Left ventricle myocardium inferior (tissue), 1 donor: ENCODE results near the gene UIMC1. TPM values are rescaled to one million over a fixed set of nuclear protein-coding genes. Genes with fewer than 3 reads are reported as not detected.

Source experiments
- DNase-seq: peaks from one replicate; pipeline ENCODE4 v3.0.0-alpha.2; 2020
- H3K27ac ChIP-seq: fragments of 200-600 bp; replicated peaks from 2 replicates; pipeline ENCODE4 v1.8.0; 2021
- H3K27me3 ChIP-seq: fragments of 200-600 bp; 2 replicates; pipeline ENCODE4 v1.8.0; 2021; ENCODE audit warnings: low read depth
- H3K36me3 ChIP-seq: fragments of 200-600 bp; 2 replicates; pipeline ENCODE4 v1.8.0; 2021
- H3K4me1 ChIP-seq: fragments of 200-600 bp; 2 replicates; pipeline ENCODE4 v1.8.0; 2021
- H3K4me3 ChIP-seq: fragments of 200-600 bp; 2 replicates; pipeline ENCODE4 v1.8.0; 2021; ENCODE audit warnings: mild to moderate bottlenecking, moderate library complexity
- H3K9me3 ChIP-seq: fragments of 200-600 bp; replicated peaks from 2 replicates; pipeline ENCODE4 v1.8.0; 2021
- intact Hi-C: fragments of 100-400 bp; cut with micrococcal nuclease; formaldehyde crosslinking; loops from one replicate; pipeline ENCODE4 v1.11.0; 2022
- total RNA-seq: library from RNA; stranded (reverse); fragmentation: NEBNext Ultra II Directional; extraction: Animal tissue kit (Norgen Biotek cat#: 25700); gene quantifications from one replicate; pipeline ENCODE4 v1.2.1, GENCODE V29; 2021
- TF ChIP-seq, protein P1 (sequence below): fragments of 200-600 bp; IDR thresholded peaks from 2 replicates; pipeline ENCODE4 v1.8.0; 2021; ENCODE audit warnings: antibody characterized with exemption, mild to moderate bottlenecking, borderline replicate concordance
- donor health status: DM: no; HTN: yes; CAD: no; lungs with severe emphysema.

The UIMC1 gene
- total RNA-seq, 1 donor from 2014 or later: 30.7 TPM

GRCh38 chr5:176915906-176916305 is 90.7 kb downstream of the UIMC1 start:
- TF ChIP-seq, protein P1, sequence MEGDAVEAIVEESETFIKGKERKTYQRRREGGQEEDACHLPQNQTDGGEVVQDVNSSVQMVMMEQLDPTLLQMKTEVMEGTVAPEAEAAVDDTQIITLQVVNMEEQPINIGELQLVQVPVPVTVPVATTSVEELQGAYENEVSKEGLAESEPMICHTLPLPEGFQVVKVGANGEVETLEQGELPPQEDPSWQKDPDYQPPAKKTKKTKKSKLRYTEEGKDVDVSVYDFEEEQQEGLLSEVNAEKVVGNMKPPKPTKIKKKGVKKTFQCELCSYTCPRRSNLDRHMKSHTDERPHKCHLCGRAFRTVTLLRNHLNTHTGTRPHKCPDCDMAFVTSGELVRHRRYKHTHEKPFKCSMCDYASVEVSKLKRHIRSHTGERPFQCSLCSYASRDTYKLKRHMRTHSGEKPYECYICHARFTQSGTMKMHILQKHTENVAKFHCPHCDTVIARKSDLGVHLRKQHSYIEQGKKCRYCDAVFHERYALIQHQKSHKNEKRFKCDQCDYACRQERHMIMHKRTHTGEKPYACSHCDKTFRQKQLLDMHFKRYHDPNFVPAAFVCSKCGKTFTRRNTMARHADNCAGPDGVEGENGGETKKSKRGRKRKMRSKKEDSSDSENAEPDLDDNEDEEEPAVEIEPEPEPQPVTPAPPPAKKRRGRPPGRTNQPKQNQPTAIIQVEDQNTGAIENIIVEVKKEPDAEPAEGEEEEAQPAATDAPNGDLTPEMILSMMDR: no peak
- H3K4me3 ChIP-seq: no peak overlapping the region
- peaks cover 23% of the 10 kb centered on the region for H3K36me3 ChIP-seq
- intact Hi-C loops: no loop called here
- H3K27me3 ChIP-seq: no peaks in the 10 kb centered on the region
- no peak overlapping the region for H3K27ac ChIP-seq
- H3K9me3 ChIP-seq: no peaks in the 10 kb centered on the region
- no peak for DNase-seq
- H3K4me1 ChIP-seq: no peaks in the 10 kb centered on the region

- H3K4me1 ChIP-seq: no peaks in the 10 kb centered on the region
- peaks cover 37% of the 10 kb centered on the region for H3K36me3 ChIP-seq
- no peak overlapping the region for H3K4me3 ChIP-seq
- no peaks in the 10 kb centered on the region for H3K9me3 ChIP-seq
- H3K27me3 ChIP-seq: no peaks in the 10 kb centered on the region
- intact Hi-C loops: no loop called here
- H3K27ac ChIP-seq: no peak overlapping the region
- TF ChIP-seq, protein P1: no peak
- no peak for DNase-seq
These were observed 94.5 kb downstream of the UIMC1 start for GRCh38 chr5:176912115-176912514.

GRCh38 chr5:176908675-176909368 is 97.8 kb downstream of the UIMC1 start:
- TF ChIP-seq, protein P1: no peak
- no peak for DNase-seq
- Histone ChIP-seq H3K4me3 (no peak overlapping the region), H3K27ac (no peak overlapping the region), H3K27me3 (no peaks in the 10 kb centered on the region), H3K36me3 (peaks cover 70% of the 10 kb centered on the region), H3K4me1 (no peaks in the 10 kb centered on the region), H3K9me3 (no peaks in the 10 kb centered on the region)
- intact Hi-C loops: no loop called here

DNA sequence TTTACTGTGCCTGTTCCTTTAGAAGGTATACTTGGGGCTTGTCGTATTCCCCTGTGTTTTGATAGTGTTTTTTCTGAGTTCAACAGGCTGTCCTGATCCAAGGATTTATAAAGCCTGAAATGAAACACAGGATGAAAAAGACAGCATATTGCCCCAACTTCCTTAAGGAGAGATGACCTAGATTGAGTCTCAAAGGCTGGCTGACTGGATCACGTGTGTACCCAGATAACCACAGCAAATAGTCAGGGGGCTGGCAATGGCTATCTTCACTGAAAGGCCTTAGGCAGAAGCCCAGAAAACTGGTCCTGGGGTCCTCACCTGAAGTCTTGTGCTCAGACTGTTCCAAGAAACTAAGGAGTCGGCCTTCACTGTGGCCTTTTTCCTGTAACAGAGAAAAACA is 99.8 kb downstream of the UIMC1 start:
- Histone ChIP-seq H3K27ac (no peak overlapping the region), H3K27me3 (no peaks in the 10 kb centered on the region), H3K36me3 (peaks cover 85% of the 10 kb centered on the region), H3K9me3 (no peaks in the 10 kb centered on the region), H3K4me3 (no peak overlapping the region), H3K4me1 (no peaks in the 10 kb centered on the region)
- TF ChIP-seq, protein P1: no peak
- intact Hi-C loops: no loop called here
- no peak for DNase-seq

GRCh38 chr5:176906126-176906525 is 100.5 kb downstream of the UIMC1 start:
- no peaks in the 10 kb centered on the region for H3K9me3 ChIP-seq
- H3K4me3 ChIP-seq: no peak overlapping the region
- H3K4me1 ChIP-seq: no peaks in the 10 kb centered on the region
- H3K36me3 ChIP-seq: peaks cover 79% of the 10 kb centered on the region
- DNase-seq: no peak
- no peaks in the 10 kb centered on the region for H3K27me3 ChIP-seq
- no peak overlapping the region for H3K27ac ChIP-seq
- intact Hi-C loops: no loop called here
- TF ChIP-seq, protein P1: no peak
